Osteocyte (in vitro differentiated cells): Measurements from ENCODE around the gene ZFP62. TPM values are rescaled to one million over a fixed set of nuclear protein-coding genes. Genes with fewer than 3 reads are reported as not detected.

ENCODE experiments used
- DNase-seq: peaks from one replicate; pipeline ENCODE4 v3.0.0; 2021; ENCODE audit warnings: mixed read lengths; ENCODE audit not compliant: unreplicated experiment; ENCODE audit errors: extremely low spot score
- H3K27ac Mint-ChIP-seq: one replicate; pipeline ENCODE4 v1.8.0; 2021; ENCODE audit warnings: mild to moderate bottlenecking, mixed read lengths; ENCODE audit not compliant: unreplicated experiment
- H3K27me3 Mint-ChIP-seq: one replicate; pipeline ENCODE4 v1.8.0; 2021; ENCODE audit warnings: mixed read lengths; ENCODE audit not compliant: unreplicated experiment
- H3K36me3 Mint-ChIP-seq: one replicate; pipeline ENCODE4 v1.8.0; 2021; ENCODE audit warnings: mixed read lengths; ENCODE audit not compliant: unreplicated experiment
- H3K4me1 Mint-ChIP-seq: one replicate; pipeline ENCODE4 v1.8.0; 2021; ENCODE audit warnings: mixed read lengths; ENCODE audit not compliant: unreplicated experiment
- H3K4me3 Mint-ChIP-seq: one replicate; pipeline ENCODE4 v1.8.0; 2021; ENCODE audit warnings: mild to moderate bottlenecking, moderate library complexity, mixed read lengths; ENCODE audit not compliant: unreplicated experiment
- H3K9me3 Mint-ChIP-seq: one replicate; pipeline ENCODE4 v1.8.0; 2021; ENCODE audit warnings: mixed read lengths; ENCODE audit not compliant: unreplicated experiment
- CTCF ChIP-seq: fragments of 200-600 bp; sonication (generic); IDR thresholded peaks from 2 replicates; pipeline ENCODE4 v1.5.0; 2021; ENCODE audit warnings: antibody characterized with exemption, mild to moderate bottlenecking, moderate library complexity
- total RNA-seq: library from RNA; stranded (reverse); gene quantifications from 2 replicates; pipeline ENCODE4 v1.2.1, GENCODE V29; 2021

Gene ZFP62
- total RNA-seq, 1 donor from 2014 or later: 21.7 TPM

- Mint-ChIP-seq H3K9me3 (no peaks in the 10 kb centered on the region), H3K27me3 (no peaks in the 10 kb centered on the region), H3K27ac (peak overlapping the region; percentile 60), H3K4me1 (peaks cover 64% of the 10 kb centered on the region), H3K4me3 (peak overlapping the region; percentile 10), H3K36me3 (no peaks in the 10 kb centered on the region)
- no peak for DNase-seq
- TF ChIP-seq CTCF: no peak
These were observed 54.6 kb downstream of the ZFP62 start for GRCh38 chr5:180806351-180807011.

GRCh38 chr5:180804129-180804618, 56.9 kb downstream of the ZFP62 start:
- H3K4me3 Mint-ChIP-seq: no peak overlapping the region

GRCh38 chr5:180803181-180804128, 57.6 kb downstream of the ZFP62 start:
- peak overlapping the region; percentile 77 for H3K27ac Mint-ChIP-seq
- no peaks in the 10 kb centered on the region for H3K9me3 Mint-ChIP-seq
- H3K4me1 Mint-ChIP-seq: peaks cover 76% of the 10 kb centered on the region
- H3K4me3 Mint-ChIP-seq: peak overlapping the region; percentile 52
- no peak for TF ChIP-seq CTCF
- no peak for DNase-seq
- no peaks in the 10 kb centered on the region for H3K27me3 Mint-ChIP-seq
- H3K36me3 Mint-ChIP-seq: peaks cover 5% of the 10 kb centered on the region

More at GRCh38 chr5:180804129-180804618, 56.9 kb downstream of the ZFP62 start:
- Mint-ChIP-seq H3K27ac (no peak overlapping the region), H3K4me1 (peaks cover 76% of the 10 kb centered on the region), H3K36me3 (peaks cover 2% of the 10 kb centered on the region), H3K27me3 (no peaks in the 10 kb centered on the region), H3K9me3 (no peaks in the 10 kb centered on the region)
- no peak for TF ChIP-seq CTCF
- DNase-seq: no peak

GRCh38 chr5:180802325-180803180, 58.5 kb downstream of the ZFP62 start, which contains the start of gene MGAT1:
TSS of gene MGAT1 (minus strand) at chr5:180802806. CDS start at chr5:180792971, 9,835 bp downstream.
- H3K36me3 Mint-ChIP-seq: peaks cover 5% of the 10 kb centered on the region
- H3K27me3 Mint-ChIP-seq: no peaks in the 10 kb centered on the region
- H3K27ac Mint-ChIP-seq: peak within 1 kb of the TSS; percentile 93
- no peaks in the 10 kb centered on the region for H3K9me3 Mint-ChIP-seq
- no peak for TF ChIP-seq CTCF
- DNase-seq: peak; percentile 93
- peak within 1 kb of the TSS; percentile 84 for H3K4me3 Mint-ChIP-seq
- peaks cover 76% of the 10 kb centered on the region for H3K4me1 Mint-ChIP-seq
